Measurements from ENCODE around the gene ZNF888.
A peak's percentile ranks its signal among the peaks of the same experiment; 100 is the strongest.
"Not testable (repeated sequence)": the region's sequence is repeated elsewhere in the genome, so short reads cannot be mapped to it uniquely, and the experiment has no call there.

The ZNF888 gene

DNA sequence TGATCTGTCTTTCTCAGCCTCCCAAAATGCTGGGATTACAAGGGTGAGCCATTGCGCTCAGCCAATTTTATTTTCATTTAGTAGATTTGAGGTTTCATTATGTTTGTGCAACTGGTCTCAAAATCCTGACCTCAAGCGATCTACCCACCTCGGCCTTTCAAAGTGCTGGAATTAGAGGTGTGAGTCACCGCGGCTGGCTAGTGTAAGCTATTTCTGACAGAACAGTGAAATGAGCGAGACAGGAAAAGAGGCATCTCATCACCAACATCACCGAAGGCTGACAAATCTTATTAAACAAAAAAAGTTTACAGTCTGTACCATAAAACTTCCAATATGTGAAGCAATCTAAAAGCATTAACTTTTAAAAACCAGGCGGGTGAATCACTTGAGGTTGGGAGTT is 12.2 kb upstream of the ZNF888 start:
- Mint-ChIP-seq H3K36me3 (ENCODE audit: insufficient read depth) (peaks cover 2% of the 10 kb centered on the region), H3K27me3 (no peaks in the 10 kb centered on the region), H3K27ac (ENCODE audit: low read depth) (no peak overlapping the region), H3K9me3 (no peaks in the 10 kb centered on the region), H3K4me1 (peaks cover 24% of the 10 kb centered on the region), H3K4me3 (no peak overlapping the region)
- ATAC-seq (replicated peaks; ENCODE audit: extremely low read depth, poor library complexity, severe bottlenecking) (no peak), DNase-seq (ENCODE audit: low spot score in 2 of 2) (no peak)

DNA sequence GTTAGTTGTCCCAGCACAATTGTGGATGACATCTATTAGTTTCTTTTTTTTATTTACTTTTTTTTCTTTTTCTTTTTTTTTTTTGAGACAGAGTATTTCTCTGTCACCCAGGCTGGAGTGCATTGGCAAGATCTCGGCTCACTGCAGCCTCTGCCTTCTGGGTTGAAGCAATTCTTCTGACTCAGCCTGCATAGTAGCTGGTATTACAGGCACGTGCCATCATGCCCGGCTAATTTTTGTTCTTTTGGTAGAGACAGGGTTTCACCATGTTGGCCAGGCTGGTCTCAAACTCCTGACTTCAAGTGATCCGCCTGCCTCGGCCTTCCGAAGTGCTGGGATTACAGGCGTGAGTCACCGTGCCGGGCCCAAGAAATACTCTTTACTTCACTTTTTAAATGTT is 1.4 kb upstream of the ZNF888 start:
- H3K27me3 Mint-ChIP-seq; H3K9me3 Mint-ChIP-seq; DNase-seq (ENCODE audit: low spot score in 2 of 2); H3K4me3 Mint-ChIP-seq; ATAC-seq (replicated peaks; ENCODE audit: extremely low read depth, poor library complexity, severe bottlenecking); H3K27ac Mint-ChIP-seq (ENCODE audit: low read depth): not testable (repeated sequence)
- Mint-ChIP-seq H3K36me3 (ENCODE audit: insufficient read depth) (peaks cover 11% of the 10 kb centered on the region), H3K4me1 (peaks cover 19% of the 10 kb centered on the region)

DNA sequence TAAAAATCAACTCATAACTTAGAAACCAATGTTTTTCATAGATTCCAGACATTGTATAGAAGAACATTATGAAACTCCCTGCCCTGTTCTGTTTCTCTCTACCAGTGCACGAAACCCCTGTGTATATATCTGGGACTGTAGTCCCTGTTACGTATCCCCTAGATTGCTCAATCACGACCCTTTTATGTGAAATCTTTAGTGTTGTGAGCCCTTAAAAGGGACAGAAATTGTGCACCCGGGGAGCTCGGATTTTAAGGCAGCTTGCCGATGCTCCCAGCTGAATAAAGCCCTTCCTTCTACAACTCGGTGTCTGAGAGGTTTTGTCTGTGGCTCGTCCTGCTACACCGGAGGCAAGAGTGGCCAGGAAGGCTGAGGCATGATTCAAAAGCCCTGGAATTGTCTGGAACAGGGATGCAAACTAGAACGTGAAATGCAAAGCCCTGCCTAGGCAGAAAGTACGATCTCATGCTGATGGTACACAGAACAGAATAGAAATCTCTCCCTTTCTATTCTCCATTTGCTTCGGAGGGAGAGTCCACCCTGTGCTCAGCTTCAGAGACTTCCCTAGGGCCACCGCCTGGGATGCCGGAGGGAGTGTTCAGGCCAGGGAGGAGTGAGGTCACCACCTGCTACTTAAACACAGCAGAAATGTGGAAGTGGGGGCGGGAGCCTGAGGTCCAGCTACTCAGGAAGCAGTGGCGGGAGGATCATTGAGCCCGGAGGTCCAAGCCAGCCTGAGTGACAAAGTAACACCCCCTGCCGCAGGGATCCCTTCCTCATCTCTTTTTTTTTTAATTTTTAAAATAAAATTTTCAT is 758 bp upstream of the ZNF888 start:
- Mint-ChIP-seq H3K4me1 (peaks cover 19% of the 10 kb centered on the region), H3K27ac (ENCODE audit: low read depth) (peak overlapping the region; percentile 1), H3K4me3 (peak overlapping the region; percentile 84), H3K9me3 (no peaks in the 10 kb centered on the region), H3K27me3 (no peaks in the 10 kb centered on the region), H3K36me3 (ENCODE audit: insufficient read depth) (peaks cover 10% of the 10 kb centered on the region)
- DNase-seq (ENCODE audit: low spot score in 2 of 2) = no peak
- ATAC-seq (replicated peaks; ENCODE audit: extremely low read depth, poor library complexity, severe bottlenecking) = no peak

DNA sequence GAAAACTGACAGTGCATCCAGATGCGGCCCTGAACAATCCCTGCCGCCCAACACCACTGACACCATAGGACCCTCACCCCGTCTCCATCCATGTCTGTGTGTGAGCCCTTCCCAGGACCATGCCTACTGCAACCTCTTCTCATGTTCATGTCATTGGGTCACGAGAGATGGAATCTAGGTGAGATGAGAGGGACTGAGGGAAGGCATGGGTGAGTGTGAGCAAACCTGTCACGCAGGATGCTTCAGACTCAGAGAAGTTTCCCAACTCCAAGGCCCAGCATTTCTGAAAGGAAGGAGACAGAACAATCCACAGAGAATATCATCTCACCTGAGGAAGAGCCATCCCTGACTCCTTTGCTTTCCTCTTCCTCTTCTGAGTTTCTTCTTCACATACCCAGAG is 5.7 kb downstream of the ZNF888 start:
- H3K9me3 Mint-ChIP-seq = no peaks in the 10 kb centered on the region
- H3K4me1 Mint-ChIP-seq = peaks cover 16% of the 10 kb centered on the region
- ATAC-seq (replicated peaks; ENCODE audit: extremely low read depth, poor library complexity, severe bottlenecking) (no peak), DNase-seq (ENCODE audit: low spot score in 2 of 2) (no peak)
- H3K27me3 Mint-ChIP-seq = no peaks in the 10 kb centered on the region
- no peak overlapping the region for H3K27ac Mint-ChIP-seq (ENCODE audit: low read depth)
- H3K36me3 Mint-ChIP-seq (ENCODE audit: insufficient read depth) = peaks cover 17% of the 10 kb centered on the region
- no peak overlapping the region for H3K4me3 Mint-ChIP-seq

DNA sequence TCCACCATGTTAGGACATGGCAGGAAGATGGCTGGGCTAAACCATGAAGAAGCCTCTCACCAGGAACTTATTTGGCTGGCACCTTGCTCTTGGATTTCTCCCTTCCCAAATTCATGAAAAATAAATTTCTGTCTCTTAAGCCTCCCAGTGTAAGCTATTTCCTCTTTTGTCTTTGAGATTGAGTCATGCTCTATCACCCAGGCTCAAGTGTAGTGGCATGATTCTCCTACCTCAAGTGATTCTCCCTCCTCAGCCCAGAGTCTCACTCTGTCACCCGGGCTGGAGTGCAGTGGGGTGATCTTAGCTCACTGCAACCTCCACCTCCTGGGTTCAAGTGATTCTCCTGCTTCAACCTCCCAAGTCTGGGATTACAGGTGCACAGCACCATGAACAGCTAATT is 12.6 kb downstream of the ZNF888 start:
- Mint-ChIP-seq H3K27me3 (no peaks in the 10 kb centered on the region), H3K9me3 (peaks cover 19% of the 10 kb centered on the region), H3K4me1 (no peaks in the 10 kb centered on the region), H3K36me3 (ENCODE audit: insufficient read depth) (peaks cover 26% of the 10 kb centered on the region), H3K4me3 (no peak overlapping the region), H3K27ac (ENCODE audit: low read depth) (no peak overlapping the region)
- ATAC-seq (replicated peaks; ENCODE audit: extremely low read depth, poor library complexity, severe bottlenecking) (no peak), DNase-seq (ENCODE audit: low spot score in 2 of 2) (no peak)

DNA sequence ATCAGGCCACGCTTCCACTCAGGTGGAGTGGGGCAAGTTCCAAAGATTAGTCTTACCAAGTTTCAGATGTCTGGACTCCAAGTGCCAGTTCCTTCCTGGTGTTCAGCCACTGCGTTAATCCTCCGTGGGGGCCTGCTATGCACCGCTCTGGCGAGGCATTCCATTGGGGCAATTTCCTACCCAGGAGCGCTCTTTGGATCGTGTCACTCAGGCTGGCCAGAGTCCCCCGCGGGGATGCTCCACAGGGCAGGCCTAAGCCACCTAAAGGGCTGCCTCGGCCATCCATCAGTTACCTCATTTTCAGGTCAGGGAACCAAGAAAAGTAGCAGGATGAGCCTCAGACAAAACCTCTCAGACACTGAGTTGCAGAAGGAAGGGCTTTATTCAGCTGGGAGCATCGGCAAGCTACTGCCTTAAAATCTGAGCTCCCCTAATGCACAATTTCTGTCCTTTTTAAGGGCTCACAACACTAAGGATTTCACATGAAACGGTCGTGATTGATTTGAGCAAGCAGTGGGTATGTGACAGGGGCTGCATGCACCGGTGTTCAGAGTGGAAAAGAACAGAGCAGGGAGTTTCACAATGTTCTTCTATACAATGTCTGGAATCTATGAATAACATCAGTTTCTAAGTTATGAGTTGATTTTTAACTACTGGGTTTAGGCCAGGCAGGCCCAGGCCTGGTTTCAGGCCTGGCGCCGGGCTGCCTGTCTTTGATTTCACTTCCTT is 19.0 kb downstream of the ZNF888 start:
- DNase-seq (ENCODE audit: low spot score in 2 of 2); H3K4me3 Mint-ChIP-seq; H3K27me3 Mint-ChIP-seq; ATAC-seq (replicated peaks; ENCODE audit: extremely low read depth, poor library complexity, severe bottlenecking); H3K4me1 Mint-ChIP-seq; H3K27ac Mint-ChIP-seq (ENCODE audit: low read depth): not testable (repeated sequence)
- peaks cover 13% of the 10 kb centered on the region for H3K36me3 Mint-ChIP-seq (ENCODE audit: insufficient read depth)
- peaks cover 24% of the 10 kb centered on the region for H3K9me3 Mint-ChIP-seq

DNA sequence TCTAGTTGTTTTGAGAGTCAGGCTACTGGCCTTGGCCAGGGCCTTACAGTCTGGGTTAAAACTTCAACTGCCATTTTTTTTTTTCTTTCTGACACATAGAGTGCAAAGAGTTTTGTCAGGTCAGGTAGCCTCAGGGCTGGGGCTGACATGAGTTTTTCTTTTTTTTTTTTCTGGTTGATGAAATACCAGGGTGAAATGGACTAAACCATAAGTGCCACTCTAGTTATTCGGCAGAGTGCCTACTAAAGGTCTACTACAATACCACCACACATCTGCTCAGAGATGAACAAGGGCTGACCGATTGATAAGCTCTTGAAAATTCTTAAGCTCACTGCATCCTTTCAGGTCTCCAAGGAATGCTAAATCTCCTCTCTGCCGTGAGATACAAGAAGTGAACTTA is 21.4 kb downstream of the ZNF888 start:
- Mint-ChIP-seq H3K4me3 (no peak overlapping the region), H3K4me1 (peaks cover 7% of the 10 kb centered on the region), H3K27ac (ENCODE audit: low read depth) (no peak overlapping the region), H3K9me3 (peaks cover 17% of the 10 kb centered on the region), H3K27me3 (no peaks in the 10 kb centered on the region), H3K36me3 (ENCODE audit: insufficient read depth) (peaks cover 7% of the 10 kb centered on the region)
- DNase-seq (ENCODE audit: low spot score in 2 of 2) (no peak), ATAC-seq (replicated peaks; ENCODE audit: extremely low read depth, poor library complexity, severe bottlenecking) (no peak)

DNA sequence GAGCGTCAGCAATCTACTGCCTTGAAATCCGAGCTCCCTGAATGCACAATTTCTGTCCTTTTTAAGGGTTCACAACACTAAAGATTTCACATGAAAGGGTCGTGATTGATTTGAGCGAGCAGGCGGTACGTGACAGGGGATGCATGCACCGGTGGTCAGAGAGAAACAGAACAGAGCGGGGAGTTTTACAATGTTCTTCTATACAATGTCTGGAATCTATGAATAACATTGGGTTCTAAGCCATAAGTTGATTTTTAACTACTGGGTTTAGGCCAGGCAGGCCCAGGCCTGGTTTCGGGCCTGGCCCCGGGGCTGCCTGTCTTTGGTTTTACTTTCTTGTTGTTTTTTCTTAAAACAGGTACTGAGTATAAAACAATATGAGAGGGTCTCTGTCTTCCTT is 24.6 kb downstream of the ZNF888 start:
- H3K36me3 Mint-ChIP-seq (ENCODE audit: insufficient read depth); ATAC-seq (replicated peaks; ENCODE audit: extremely low read depth, poor library complexity, severe bottlenecking); DNase-seq (ENCODE audit: low spot score in 2 of 2); H3K4me3 Mint-ChIP-seq; H3K9me3 Mint-ChIP-seq; H3K27me3 Mint-ChIP-seq; H3K4me1 Mint-ChIP-seq: not testable (repeated sequence)
- peak overlapping the region; percentile 5 for H3K27ac Mint-ChIP-seq (ENCODE audit: low read depth)

DNA sequence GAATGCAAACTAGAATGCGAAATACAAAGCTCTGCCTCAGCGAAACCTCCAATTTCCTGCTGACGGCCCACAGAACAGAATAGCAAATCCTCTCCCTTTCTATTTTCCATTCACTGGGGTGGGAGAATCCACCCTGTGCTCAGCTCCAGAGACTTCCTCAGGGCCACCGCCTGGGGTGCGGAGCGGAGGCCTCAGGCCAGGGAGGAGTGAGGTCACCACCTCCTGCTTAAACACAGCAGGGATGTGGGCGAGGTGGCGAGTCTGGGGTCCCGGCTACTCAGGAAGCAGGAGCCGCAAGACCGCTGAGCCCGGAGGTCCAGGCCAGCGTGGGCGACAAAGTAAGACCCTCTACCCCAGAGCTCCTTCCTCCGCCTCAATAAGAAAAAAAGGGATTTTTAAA is 25.1 kb downstream of the ZNF888 start:
- Mint-ChIP-seq H3K4me3 (peak overlapping the region; percentile 85), H3K4me1 (peaks cover 8% of the 10 kb centered on the region), H3K36me3 (ENCODE audit: insufficient read depth) (peaks cover 10% of the 10 kb centered on the region), H3K9me3 (no peaks in the 10 kb centered on the region), H3K27ac (ENCODE audit: low read depth) (peak overlapping the region; percentile 74), H3K27me3 (no peaks in the 10 kb centered on the region)
- no peak for DNase-seq (ENCODE audit: low spot score in 2 of 2)
- ATAC-seq (replicated peaks; ENCODE audit: extremely low read depth, poor library complexity, severe bottlenecking) = no peak

DNA sequence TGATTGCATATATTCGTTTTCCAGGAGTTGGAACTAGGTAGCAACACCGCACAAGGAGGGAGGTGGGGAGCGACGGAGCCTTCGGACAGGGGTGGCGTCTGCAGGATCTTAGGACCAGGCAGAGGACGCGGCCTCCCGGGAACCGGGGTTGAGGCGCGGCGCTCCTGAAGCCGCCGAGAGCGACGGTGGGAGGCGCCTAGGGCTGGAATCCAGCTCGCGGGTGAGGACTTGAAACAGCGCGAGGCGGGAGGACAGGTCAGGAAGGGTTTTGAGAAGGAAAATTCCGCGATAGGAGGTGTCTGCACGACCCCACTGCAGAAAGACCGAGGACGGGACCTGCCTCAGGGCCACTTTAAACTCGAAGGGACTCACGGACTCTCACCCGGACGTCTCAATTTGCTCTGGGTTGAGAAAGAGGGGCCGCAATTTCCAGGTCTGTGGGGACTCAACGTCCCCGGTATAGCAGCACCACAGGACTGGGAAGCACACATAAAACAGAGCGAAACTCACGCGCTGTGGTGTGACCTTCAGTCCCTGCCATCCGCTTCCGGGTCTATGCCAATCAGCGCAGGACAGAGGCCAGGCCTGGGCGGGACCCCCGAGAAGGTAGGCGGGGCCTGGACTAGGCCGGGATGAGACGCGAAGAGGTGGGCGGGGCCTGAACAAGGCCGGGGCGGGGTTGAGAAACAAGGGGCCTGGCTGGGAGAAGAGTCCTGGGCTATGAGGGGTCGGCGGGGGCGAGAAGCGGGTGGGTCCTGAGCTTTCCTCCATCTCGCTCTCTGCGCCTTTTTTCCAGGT is 25.9 kb downstream of the ZNF888 start, which contains the start of gene ZNF320:
Gene ZNF320 (minus strand): TSS at position 498 of the 798 bp plus-strand sequence. CDS start 7,380 bp downstream, outside the sequence.
- ATAC-seq (replicated peaks; ENCODE audit: extremely low read depth, poor library complexity, severe bottlenecking) (peak; percentile 100), DNase-seq (ENCODE audit: low spot score in 2 of 2) (peak; percentile 81 to 83)
- Mint-ChIP-seq H3K4me1 (peaks cover 16% of the 10 kb centered on the region), H3K36me3 (ENCODE audit: insufficient read depth) (peaks cover 10% of the 10 kb centered on the region), H3K9me3 (no peaks in the 10 kb centered on the region), H3K27me3 (no peaks in the 10 kb centered on the region), H3K4me3 (peak within 1 kb of the TSS; percentile 85), H3K27ac (ENCODE audit: low read depth) (peak within 1 kb of the TSS; percentile 74)

DNA sequence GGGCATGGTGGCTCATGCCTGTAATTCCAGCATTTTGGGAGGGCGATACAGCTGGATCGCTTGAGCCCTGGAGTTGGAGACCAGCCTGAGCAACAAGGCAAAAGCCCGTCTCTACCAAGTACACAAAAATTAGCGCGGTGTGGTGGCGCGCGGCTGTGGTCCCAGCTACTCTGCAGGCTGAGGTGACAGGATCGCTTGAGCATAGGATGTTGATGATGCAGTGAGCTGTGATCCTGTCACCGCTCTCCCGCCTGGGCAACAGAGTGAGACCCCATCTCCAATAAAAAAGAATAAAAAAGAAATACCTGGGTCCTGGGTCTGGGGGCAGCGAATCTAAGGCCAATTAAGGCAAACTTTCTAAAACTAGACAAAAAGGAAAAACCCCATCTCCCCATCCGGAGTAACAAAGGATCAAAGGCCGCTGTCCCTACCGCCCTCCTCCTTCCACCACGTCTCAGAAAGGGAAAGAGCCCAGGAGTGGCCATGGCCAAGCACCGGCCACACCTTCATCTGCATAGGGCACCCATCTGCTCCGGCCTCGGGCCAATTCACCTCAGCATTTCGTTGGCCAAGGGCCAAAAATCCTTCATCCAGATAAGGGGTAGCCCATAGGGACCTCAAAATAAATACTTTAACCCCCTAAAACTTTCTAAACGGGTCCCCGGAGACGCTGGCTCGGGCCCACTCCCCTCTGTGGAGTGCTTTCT is 26.6 kb downstream of the ZNF888 start:
- DNase-seq (ENCODE audit: low spot score in 2 of 2) (no peak), ATAC-seq (replicated peaks; ENCODE audit: extremely low read depth, poor library complexity, severe bottlenecking) (no peak)
- Mint-ChIP-seq H3K4me3 (peak overlapping the region; percentile 85), H3K27ac (ENCODE audit: low read depth) (peak overlapping the region; percentile 74), H3K9me3 (no peaks in the 10 kb centered on the region), H3K36me3 (ENCODE audit: insufficient read depth) (peaks cover 10% of the 10 kb centered on the region), H3K27me3 (no peaks in the 10 kb centered on the region), H3K4me1 (peaks cover 16% of the 10 kb centered on the region)

DNA sequence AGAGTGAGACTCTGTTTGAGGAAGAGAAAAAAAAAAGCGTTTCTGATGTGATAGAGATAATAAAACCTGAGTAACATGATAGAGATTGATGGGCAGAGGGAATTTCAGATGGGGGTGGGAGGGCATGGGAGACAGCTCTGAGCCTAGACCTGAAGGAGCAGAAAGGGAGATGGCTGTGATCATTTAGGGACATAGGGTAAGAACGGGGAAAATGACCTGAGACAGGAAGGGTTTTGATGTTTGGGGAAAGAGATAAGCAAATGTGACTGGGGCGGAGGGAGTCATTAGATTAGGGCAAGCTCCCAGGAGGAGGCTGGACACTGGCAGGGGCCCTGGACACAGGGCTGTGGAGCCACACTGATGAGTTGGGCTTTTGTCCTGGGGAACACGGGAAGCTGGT is 31.9 kb downstream of the ZNF888 start:
- H3K4me1 Mint-ChIP-seq = peaks cover 9% of the 10 kb centered on the region
- no peaks in the 10 kb centered on the region for H3K9me3 Mint-ChIP-seq
- H3K27ac Mint-ChIP-seq (ENCODE audit: low read depth) = no peak overlapping the region

More for the DNA sequence above, 31.9 kb downstream of the ZNF888 start:
- Mint-ChIP-seq H3K36me3 (ENCODE audit: insufficient read depth) (peaks cover 31% of the 10 kb centered on the region), H3K27me3 (no peaks in the 10 kb centered on the region), H3K4me3 (no peak overlapping the region)
- DNase-seq (ENCODE audit: low spot score in 2 of 2) (no peak), ATAC-seq (replicated peaks; ENCODE audit: extremely low read depth, poor library complexity, severe bottlenecking) (no peak)

All from central memory CD8-positive, alpha-beta T cell (primary cell).